HK-2 (cell line): ENCODE results near the gene RABEP1.

ENCODE experiments used
- DNase-seq: peaks from one replicate; pipeline ENCODE4 v3.0.0-alpha.2; 2018; ENCODE audit not compliant: unreplicated experiment

The RABEP1 gene

GRCh38 chr17:5272322-5272721 is 9.8 kb upstream of the RABEP1 start:
- DNase-seq: no peak

GRCh38 chr17:5282642-5283217 is 646 bp downstream of the RABEP1 start:
- peak; percentile 32 for DNase-seq

- DNase-seq: no peak
Measured at GRCh38 chr17:5283571-5284315, 1.7 kb downstream of the RABEP1 start.

- DNase-seq: no peak
Measured at GRCh38 chr17:5284681-5285080, 2.6 kb downstream of the RABEP1 start.

GRCh38 chr17:5286846-5287245 is 4.8 kb downstream of the RABEP1 start:
- DNase-seq: no peak

GRCh38 chr17:5291683-5292350 is 9.7 kb downstream of the RABEP1 start:
- DNase-seq: no peak

GRCh38 chr17:5297245-5297644 is 15.2 kb downstream of the RABEP1 start:
- no peak for DNase-seq

GRCh38 chr17:5299383-5299782 is 17.3 kb downstream of the RABEP1 start:
- DNase-seq: no peak

GRCh38 chr17:5304636-5305035 is 22.6 kb downstream of the RABEP1 start:
- DNase-seq: no peak

GRCh38 chr17:5309851-5310250 is 27.8 kb downstream of the RABEP1 start:
- no peak for DNase-seq

GRCh38 chr17:5325851-5326250 is 43.8 kb downstream of the RABEP1 start:
- no peak for DNase-seq

GRCh38 chr17:5329784-5330557 is 47.9 kb downstream of the RABEP1 start:
- no peak for DNase-seq

GRCh38 chr17:5330981-5331380 is 48.9 kb downstream of the RABEP1 start:
- DNase-seq: no peak

GRCh38 chr17:5331506-5331905 is 49.4 kb downstream of the RABEP1 start:
- DNase-seq: no peak

GRCh38 chr17:5344914-5345313 is 62.8 kb downstream of the RABEP1 start:
- no peak for DNase-seq

- no peak for DNase-seq
Measured at GRCh38 chr17:5352681-5353289, 70.7 kb downstream of the RABEP1 start.

- no peak for DNase-seq
Measured at GRCh38 chr17:5354310-5354709, 72.2 kb downstream of the RABEP1 start.

GRCh38 chr17:5354886-5355415 is 72.9 kb downstream of the RABEP1 start:
- no peak for DNase-seq

- no peak for DNase-seq
Measured at GRCh38 chr17:5355421-5356129, 73.5 kb downstream of the RABEP1 start.

- DNase-seq: no peak
Measured at GRCh38 chr17:5361426-5361825, 79.3 kb downstream of the RABEP1 start.
